ENCODE data around the gene SORBS1.

The SORBS1 gene

DNA sequence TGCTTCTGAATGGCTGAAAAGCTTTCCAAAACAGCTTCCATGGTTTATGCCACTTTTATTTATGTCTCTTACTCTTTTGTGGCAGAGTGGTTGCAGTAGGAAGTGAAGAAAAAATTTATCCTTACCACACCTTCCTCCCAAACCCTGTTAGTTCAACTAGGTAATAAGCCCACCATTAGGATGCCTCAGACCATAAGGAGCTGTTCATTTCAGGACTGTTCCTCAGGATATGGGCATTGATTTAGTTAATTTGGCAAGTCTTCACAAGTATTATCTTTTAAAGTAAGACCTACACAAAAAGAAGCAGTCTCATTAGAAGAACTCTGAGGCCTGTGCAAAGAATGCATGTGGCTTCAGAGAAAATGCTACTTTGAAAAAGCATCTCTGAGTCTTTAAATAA lies 187.5 kb downstream of the SORBS1 start:
- TF ChIP-seq, protein P1, sequence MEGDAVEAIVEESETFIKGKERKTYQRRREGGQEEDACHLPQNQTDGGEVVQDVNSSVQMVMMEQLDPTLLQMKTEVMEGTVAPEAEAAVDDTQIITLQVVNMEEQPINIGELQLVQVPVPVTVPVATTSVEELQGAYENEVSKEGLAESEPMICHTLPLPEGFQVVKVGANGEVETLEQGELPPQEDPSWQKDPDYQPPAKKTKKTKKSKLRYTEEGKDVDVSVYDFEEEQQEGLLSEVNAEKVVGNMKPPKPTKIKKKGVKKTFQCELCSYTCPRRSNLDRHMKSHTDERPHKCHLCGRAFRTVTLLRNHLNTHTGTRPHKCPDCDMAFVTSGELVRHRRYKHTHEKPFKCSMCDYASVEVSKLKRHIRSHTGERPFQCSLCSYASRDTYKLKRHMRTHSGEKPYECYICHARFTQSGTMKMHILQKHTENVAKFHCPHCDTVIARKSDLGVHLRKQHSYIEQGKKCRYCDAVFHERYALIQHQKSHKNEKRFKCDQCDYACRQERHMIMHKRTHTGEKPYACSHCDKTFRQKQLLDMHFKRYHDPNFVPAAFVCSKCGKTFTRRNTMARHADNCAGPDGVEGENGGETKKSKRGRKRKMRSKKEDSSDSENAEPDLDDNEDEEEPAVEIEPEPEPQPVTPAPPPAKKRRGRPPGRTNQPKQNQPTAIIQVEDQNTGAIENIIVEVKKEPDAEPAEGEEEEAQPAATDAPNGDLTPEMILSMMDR (IDR thresholded peaks at IDR 0.05; ENCODE audit: insufficient read depth, low read length, poor library complexity, severe bottlenecking), result no peak
- no peak for TF ChIP-seq EZH2phosphoT487 (conservative IDR thresholded peaks at IDR 0.05; ENCODE audit: low read length)

DNA sequence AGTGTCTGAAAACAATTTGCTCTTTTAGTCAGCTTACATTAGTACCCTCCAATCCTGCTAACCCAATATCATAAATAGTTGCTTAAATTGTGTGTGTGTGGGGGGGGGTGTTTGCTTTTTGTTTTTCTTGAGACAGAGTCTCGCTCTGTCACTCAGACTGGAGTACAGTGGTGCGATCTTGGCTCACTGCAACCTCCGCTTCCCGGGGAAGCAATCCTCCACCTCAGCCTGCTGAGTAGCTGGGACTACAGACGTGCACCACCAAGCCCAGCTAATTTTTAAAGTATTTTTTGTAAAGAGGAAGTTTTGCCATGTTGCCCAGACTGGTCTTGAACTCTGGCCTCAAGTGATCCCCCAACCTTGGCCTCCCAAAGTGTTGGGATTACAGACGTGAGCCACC lies 196.8 kb downstream of the SORBS1 start:
- TF ChIP-seq, protein P1 (IDR thresholded peaks at IDR 0.05; ENCODE audit: insufficient read depth, low read length, poor library complexity, severe bottlenecking), result no peak
- no peak for TF ChIP-seq EZH2phosphoT487 (conservative IDR thresholded peaks at IDR 0.05; ENCODE audit: low read length)
- no peak overlapping the region for H3K4me2 ChIP-seq (ENCODE audit: low read depth, low read length, poor library complexity, severe bottlenecking)

More for the DNA sequence above, 187.5 kb downstream of the SORBS1 start:
- H3K4me2 ChIP-seq (ENCODE audit: low read depth, low read length, poor library complexity, severe bottlenecking), result no peak overlapping the region
- H3K9ac ChIP-seq (ENCODE audit: low read length), result no peak overlapping the region
- no peaks in the 10 kb centered on the region for H3F3A ChIP-seq (ENCODE audit: insufficient read depth)
- no peaks in the 10 kb centered on the region for H3K36me3 ChIP-seq (ENCODE audit: low read length)
- H2AFZ ChIP-seq (ENCODE audit: low read depth, low read length, severe bottlenecking), result no peak overlapping the region
- H3K9me2 ChIP-seq (replicated peaks; ENCODE audit: insufficient read depth, low read length), result no peaks in the 10 kb centered on the region
- H3K27me3 ChIP-seq (ENCODE audit: low read length), result no peaks in the 10 kb centered on the region
- no peaks in the 10 kb centered on the region for H3K79me2 ChIP-seq (ENCODE audit: insufficient read depth, low read length)
- no peaks in the 10 kb centered on the region for H3K9me3 ChIP-seq (ENCODE audit: insufficient read depth, low read length)
- no peaks in the 10 kb centered on the region for H4K20me1 ChIP-seq (ENCODE audit: low read depth, low read length)
- H3K4me3 ChIP-seq (ENCODE audit: insufficient read depth, low read length, poor library complexity, severe bottlenecking), result no peak overlapping the region
- H3K27ac ChIP-seq (ENCODE audit: low read depth, low read length), result no peak overlapping the region

DNA sequence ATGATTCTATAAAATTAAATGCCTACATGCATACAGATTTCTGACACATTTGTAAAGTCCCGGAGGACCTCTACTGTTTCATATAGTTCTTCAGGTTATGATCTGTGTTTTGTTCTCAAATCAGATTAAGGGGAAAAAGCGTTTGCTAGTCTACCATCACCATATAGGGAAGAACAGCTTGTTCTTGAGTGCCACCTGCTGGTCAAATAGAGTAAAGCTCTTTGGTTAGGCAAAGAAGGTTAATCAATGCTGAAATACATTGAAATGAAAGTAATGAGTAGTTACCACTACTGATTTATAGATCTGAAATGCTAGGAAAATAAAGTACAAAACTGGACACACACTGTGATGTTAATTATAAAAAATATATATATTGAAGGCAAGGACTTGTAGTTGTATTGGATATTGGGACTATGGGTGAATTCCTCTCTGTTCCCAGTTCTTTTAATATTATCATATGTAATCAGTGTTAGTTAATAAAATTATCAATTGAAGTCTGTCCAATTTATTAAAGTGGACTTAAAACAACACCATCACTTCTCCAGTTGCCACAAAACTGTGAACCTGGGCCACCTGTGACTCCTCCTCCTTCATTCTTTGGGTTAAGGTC lies 197.8 kb downstream of the SORBS1 start:
- no peaks in the 10 kb centered on the region for H3F3A ChIP-seq (ENCODE audit: insufficient read depth)
- no peak overlapping the region for H3K4me2 ChIP-seq (ENCODE audit: low read depth, low read length, poor library complexity, severe bottlenecking)
- H3K9me3 ChIP-seq (ENCODE audit: insufficient read depth, low read length), result no peaks in the 10 kb centered on the region
- TF ChIP-seq, protein P1 (IDR thresholded peaks at IDR 0.05; ENCODE audit: insufficient read depth, low read length, poor library complexity, severe bottlenecking), result peak; percentile 84
- TF ChIP-seq EZH2phosphoT487 (conservative IDR thresholded peaks at IDR 0.05; ENCODE audit: low read length), result no peak
- H3K27me3 ChIP-seq (ENCODE audit: low read length), result no peaks in the 10 kb centered on the region
- H3K9me2 ChIP-seq (replicated peaks; ENCODE audit: insufficient read depth, low read length), result no peaks in the 10 kb centered on the region
- H3K36me3 ChIP-seq (ENCODE audit: low read length), result no peaks in the 10 kb centered on the region
- no peak overlapping the region for H3K9ac ChIP-seq (ENCODE audit: low read length)
- no peak overlapping the region for H3K27ac ChIP-seq (ENCODE audit: low read depth, low read length)
- no peaks in the 10 kb centered on the region for H3K79me2 ChIP-seq (ENCODE audit: insufficient read depth, low read length)
- no peak overlapping the region for H3K4me3 ChIP-seq (ENCODE audit: insufficient read depth, low read length, poor library complexity, severe bottlenecking)
- H2AFZ ChIP-seq (ENCODE audit: low read depth, low read length, severe bottlenecking), result no peak overlapping the region
- H4K20me1 ChIP-seq (ENCODE audit: low read depth, low read length), result no peaks in the 10 kb centered on the region

More for the DNA sequence above, 196.8 kb downstream of the SORBS1 start:
- Histone ChIP-seq H4K20me1 (ENCODE audit: low read depth, low read length) (no peaks in the 10 kb centered on the region), H3K9me3 (ENCODE audit: insufficient read depth, low read length) (no peaks in the 10 kb centered on the region), H3F3A (ENCODE audit: insufficient read depth) (no peaks in the 10 kb centered on the region), H3K9ac (ENCODE audit: low read length) (no peak overlapping the region), H3K79me2 (ENCODE audit: insufficient read depth, low read length) (no peaks in the 10 kb centered on the region), H3K4me3 (ENCODE audit: insufficient read depth, low read length, poor library complexity, severe bottlenecking) (no peak overlapping the region), H3K27me3 (ENCODE audit: low read length) (no peaks in the 10 kb centered on the region), H3K9me2 (replicated peaks; ENCODE audit: insufficient read depth, low read length) (no peaks in the 10 kb centered on the region), H2AFZ (ENCODE audit: low read depth, low read length, severe bottlenecking) (no peak overlapping the region), H3K36me3 (ENCODE audit: low read length) (no peaks in the 10 kb centered on the region), H3K27ac (ENCODE audit: low read depth, low read length) (no peak overlapping the region)

Data from SU-DHL-6 (cell line).